DMS114 treated with DMSO at 0.1 percent for 48 hours (cell line): ENCODE data around the gene ADPRHL1.
"Not testable (repeated sequence)": the region's sequence is repeated elsewhere in the genome, so short reads cannot be mapped to it uniquely, and the experiment has no call there.

Source experiments
- DNase-seq: peaks from one replicate; lab custom pipeline; 2025; ENCODE audit not compliant: unreplicated experiment; lab: John Stamatoyannopoulos, UW

ADPRHL1 gene

DNA sequence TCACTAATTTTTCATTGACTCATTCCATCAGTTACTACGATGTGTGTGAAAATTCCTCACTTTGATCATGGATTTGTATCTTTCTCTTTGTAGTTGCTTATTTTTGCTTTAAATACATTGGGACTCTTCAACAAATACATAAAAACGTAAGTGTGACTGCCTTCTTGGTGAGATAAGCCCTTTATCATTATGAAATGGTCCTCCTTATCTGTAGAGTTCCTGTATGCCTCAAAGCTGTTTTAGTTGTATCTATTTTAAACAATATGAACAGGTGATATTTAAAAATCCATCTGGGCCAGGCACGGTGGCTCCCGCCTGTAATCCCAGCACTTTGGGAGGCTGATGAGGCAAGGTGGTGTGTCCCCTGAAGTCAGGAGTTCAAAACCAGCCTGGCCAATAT, 25.9 kb upstream of the ADPRHL1 start:
- DNase-seq: no peak

- no peak for DNase-seq
Observed at GRCh38 chr13:113477724-113478123, 24.4 kb upstream of the ADPRHL1 start.

GRCh38 chr13:113476811-113477210, 23.5 kb upstream of the ADPRHL1 start:
- DNase-seq: no peak

DNA sequence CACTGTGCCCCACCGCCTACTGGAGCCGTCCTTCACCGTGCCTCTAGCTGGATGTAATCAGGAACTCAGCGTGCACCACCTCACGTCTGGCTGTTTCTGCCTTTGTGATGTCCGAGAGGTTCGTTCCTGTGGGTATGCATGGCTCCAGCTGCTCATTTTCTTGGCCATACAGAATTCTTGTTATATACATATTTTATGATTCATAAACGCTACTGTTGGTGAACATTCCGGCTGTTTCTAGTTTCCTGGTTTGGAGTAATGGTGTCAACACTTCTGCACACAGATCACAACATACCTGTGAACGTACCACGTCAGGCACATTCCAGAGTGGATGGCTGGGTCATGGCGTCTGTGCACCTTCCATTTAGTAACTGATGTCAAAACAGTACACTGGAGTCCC, 22.6 kb upstream of the ADPRHL1 start:
- DNase-seq: no peak

DNA sequence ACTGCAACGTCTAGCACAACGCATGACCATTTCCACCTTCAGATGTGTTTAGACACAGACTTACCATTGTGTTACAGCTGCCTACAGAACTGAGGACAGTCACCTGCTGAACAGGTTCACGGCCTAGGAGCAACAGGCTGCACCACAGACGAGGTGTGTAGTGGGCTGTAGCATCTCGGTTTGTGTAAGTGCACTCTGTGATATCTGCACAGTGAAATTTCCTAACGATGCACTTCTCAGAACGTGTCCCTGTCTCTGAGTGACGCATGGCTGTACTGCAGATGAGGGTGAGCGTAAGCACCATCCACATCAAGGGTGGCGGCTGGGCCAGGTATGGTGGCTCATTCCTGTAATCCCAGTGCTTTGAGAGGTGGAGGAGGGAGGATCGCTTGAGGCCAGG, 22.0 kb upstream of the ADPRHL1 start:
- DNase-seq: no peak

DNA sequence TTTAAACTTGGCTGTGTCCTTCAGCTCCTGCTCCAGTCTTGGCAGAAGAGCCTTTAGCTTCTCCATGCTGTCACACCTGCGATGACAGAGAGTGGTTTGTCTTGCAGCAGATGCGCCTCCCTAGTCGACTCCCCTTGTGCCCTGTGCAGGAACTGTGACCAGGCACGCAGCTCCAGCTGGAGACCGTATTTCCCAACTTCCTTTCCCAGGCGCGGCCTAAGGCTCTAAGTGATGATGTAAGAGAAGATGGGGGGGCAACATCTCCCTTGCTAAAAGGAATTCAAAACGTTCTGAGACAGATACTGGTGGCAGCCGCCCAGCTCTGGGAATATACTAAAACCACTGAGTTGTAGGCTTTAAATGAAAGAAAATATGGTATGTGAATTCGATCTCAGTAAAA, 20.9 kb upstream of the ADPRHL1 start:
- DNase-seq: no peak

- DNase-seq: no peak
Observed at GRCh38 chr13:113472355-113473025, 19.2 kb upstream of the ADPRHL1 start.

GRCh38 chr13:113471844-113472243, 18.6 kb upstream of the ADPRHL1 start:
- DNase-seq: no peak

- not testable (repeated sequence) for DNase-seq
Observed at GRCh38 chr13:113470635-113471163, 17.4 kb upstream of the ADPRHL1 start.

DNA sequence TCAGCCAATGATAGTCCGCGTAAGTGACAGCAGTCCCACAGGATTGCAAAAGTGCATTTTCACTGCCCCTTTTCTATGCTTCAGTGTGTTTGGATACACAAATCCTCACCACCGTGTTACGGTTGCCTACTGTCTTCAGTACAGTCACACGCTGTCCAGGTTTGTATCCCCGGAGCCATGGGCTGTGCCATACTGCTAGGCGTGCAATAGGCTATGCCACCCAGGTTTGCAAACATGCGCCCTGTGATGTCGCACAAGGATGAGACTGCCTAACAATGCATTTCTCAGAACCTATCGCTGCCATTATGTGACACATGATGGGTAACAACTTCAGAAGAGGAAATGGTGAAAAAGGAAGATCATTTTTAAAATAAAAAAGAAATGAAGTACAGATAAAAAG, 16.8 kb upstream of the ADPRHL1 start:
- no peak for DNase-seq

GRCh38 chr13:113469582-113469981, 16.3 kb upstream of the ADPRHL1 start:
- DNase-seq: no peak

GRCh38 chr13:113468472-113469201, 15.3 kb upstream of the ADPRHL1 start:
- no peak for DNase-seq

- no peak for DNase-seq
Observed at GRCh38 chr13:113468029-113468428, 14.7 kb upstream of the ADPRHL1 start.

GRCh38 chr13:113466383-113466782, 13.1 kb upstream of the ADPRHL1 start:
- DNase-seq: no peak

- DNase-seq: no peak
Observed at GRCh38 chr13:113465300-113465699, 12.0 kb upstream of the ADPRHL1 start.

DNA sequence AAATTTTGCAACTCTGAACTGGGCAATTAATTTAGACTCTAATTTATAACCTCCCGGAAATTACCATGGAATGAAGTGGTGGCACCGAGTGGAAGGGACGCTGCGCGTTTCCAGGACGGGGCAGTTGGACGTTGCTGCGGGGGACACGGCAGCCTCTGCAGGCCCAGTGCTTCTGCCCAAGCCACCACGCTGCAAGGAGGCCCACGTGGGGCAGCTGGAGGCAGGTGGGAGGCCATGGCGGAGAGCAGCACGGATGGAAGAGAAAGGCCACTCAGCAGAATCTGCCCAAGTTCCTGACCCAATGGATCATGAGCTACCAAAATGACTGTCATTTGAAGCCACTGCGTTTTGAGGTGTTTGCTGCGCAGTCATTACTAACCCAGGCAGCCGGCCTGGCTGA, 11.2 kb upstream of the ADPRHL1 start:
- no peak for DNase-seq

- no peak for DNase-seq
Observed at GRCh38 chr13:113461022-113461751, 7.9 kb upstream of the ADPRHL1 start.

GRCh38 chr13:113460599-113460998, 7.3 kb upstream of the ADPRHL1 start:
- DNase-seq: no peak

DNA sequence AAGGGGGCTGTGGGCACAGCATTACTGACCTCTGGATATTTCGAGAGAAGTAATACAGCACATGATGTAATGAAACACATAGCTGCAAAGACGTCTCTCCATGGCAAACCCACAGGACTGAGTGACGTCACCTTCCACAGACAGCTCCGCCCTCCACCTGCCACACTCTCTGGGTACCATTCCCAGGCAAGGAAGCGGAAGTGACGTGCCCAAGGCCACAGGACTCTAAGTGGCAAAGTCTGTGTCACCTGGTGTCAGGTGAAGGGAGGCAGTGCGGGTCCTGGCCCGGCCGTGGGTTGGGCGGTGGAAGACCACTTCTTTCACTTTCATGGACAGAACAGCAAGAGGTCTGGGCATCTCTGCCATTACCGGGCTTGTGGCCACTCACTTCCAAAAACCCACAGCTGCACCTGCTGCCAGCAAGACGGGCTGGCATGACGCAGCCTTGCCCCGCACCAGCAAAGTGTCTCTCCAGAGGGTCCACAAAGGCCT, 6.8 kb upstream of the ADPRHL1 start:
- DNase-seq: no peak

GRCh38 chr13:113458253-113459065, 5.2 kb upstream of the ADPRHL1 start:
- no peak for DNase-seq

DNA sequence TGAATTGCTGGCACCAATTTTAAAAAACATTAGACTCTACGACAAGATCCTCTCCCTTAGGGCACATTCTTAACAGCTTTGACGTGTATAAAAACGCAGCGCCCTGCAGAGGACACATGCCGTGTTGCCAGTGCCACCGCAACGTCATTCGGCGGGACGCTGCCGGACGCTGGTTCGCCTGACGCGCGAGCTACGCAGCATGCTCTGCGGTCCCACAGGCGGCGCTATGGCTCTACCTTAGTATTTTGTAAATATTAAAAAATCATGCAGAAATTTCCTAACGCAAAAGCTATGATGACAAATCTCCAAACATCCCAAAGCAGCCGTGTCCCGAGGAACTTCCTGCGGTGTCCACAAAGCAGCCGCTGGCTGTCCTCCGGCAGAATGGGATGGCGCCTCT, 4.2 kb upstream of the ADPRHL1 start:
- DNase-seq: no peak
